Measurements from ENCODE around the gene KIF12.
A peak's percentile ranks its signal among the peaks of the same experiment; 100 is the strongest.
"Not testable (repeated sequence)": the region's sequence is repeated elsewhere in the genome, so short reads cannot be mapped to it uniquely, and the experiment has no call there.

KIF12 gene

DNA sequence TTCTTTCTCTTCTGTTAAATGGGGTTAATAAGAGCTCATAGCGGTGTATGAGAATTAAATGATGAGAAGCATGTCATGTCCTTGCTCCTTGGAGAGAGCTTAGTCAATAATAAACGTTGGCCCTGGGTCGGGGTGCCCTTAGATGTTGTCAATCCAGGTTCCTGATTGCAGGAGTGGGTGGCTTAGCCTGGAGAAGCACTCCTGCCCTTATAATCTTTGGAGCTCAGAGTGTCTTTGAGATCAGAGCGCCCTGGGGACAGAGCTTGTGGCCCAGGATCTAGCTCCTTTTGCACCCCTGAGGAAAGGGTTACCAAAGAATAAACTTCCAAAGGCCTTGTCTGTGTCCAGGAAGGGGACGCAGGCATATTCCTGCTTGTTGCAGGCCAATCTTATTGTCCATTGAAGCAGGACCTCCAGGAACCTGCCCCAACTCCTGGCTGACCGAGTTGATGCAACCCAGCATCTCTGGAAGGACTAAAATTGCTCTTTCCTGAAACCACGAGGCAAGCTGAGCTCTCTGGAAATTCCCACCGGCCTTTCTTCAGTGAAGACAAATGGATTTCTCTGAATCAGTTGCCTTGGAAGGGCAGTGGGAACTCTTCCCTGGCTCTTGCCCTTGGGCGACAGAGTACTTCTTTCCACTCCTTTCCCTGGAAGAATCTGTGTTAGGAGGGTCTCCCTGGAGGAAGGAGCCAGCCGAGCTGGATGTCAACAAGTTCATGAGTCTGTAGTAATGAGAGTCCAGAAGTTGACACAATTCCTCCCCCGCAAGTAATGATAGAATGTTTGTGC, 14.6 kb downstream of the KIF12 start:
- no peak for DNase-seq (ENCODE audit: low spot score)

DNA sequence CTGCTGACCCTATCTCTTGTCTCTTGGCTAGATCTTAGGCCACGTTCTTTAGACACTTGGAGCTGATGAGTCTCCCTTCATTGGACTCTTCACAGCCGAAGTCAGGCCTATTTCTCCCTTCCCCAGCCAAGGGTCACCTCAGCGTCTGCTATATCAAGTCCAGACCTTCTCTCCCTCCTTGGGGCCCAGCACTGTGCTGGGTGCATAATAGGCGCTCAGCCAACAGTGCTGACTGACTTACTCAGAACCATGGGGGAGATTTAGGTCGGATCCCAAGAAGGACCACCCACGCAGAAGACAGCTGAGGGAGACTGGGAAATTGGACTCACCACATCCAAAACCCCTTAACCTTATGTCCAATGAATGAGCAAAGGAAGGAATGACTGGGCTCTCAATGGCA, 15.4 kb downstream of the KIF12 start:
- no peak for DNase-seq (ENCODE audit: low spot score)

DNA sequence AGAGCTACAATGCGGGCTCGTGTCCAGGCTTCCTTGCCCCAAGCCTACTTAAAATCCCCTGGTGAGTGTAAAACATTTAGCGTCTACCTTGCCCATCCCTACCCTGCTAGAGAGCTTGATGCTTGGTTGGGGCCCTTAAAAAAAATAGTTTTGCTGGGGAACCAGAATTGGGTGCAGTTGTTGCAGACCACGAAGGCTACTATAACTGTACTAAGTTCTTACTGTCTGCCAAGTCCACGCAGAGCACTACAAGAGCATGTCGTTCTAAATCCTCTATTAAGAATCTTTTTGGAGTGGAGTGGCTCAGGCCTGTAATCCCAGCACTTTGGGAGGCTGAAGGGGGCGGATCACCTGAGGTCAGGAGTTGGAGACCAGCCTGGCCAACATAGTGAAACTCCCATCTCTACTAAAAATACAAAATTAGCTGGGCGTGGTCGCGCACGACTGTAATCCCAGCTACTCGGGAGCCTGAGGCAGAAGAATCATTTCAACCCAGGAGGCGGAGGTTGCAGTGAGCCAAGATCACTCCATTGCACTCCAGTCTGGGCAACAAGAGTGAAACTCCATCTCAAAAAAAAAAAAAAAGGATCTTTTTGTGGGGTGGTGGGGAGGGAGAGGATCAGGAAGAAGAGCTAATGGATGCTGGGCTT, 16.2 kb downstream of the KIF12 start:
- not testable (repeated sequence) for DNase-seq (ENCODE audit: low spot score)

DNA sequence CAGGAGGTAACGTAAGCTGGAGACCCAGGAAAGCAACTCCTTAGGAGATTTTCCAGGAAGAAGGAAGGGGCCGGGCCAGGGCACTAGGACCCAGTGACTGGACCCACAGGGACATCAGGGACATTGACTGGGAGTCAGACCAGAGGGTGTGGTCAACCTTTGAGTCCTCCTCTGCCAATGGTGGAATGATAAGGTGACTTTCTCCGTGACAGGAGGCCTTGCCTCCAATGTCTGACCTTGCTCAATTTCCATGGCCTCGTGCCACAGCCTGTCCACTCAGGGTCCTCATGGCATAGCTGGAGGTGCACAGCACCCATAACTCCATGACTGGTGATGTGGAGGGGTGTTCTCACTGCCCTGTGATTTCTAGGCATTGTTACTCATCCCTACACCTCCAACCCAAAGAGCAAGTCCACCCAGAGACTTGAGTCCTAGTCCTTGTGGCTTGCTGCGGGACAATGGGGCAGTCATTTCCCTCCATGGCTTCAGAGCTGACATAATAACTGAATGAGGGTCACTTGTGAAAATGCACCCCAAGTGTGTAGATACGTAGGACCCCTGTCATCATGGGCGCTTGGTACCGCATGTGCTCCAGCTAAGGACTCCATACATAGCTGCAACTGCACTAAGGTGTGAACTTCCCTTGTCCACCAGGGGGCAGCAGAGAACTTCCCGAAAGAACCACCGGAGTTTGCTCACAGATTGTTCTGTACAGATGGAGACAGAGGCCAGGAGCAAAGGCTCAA, 16.9 kb downstream of the KIF12 start:
- peak; percentile 92 for DNase-seq (ENCODE audit: low spot score)

DNA sequence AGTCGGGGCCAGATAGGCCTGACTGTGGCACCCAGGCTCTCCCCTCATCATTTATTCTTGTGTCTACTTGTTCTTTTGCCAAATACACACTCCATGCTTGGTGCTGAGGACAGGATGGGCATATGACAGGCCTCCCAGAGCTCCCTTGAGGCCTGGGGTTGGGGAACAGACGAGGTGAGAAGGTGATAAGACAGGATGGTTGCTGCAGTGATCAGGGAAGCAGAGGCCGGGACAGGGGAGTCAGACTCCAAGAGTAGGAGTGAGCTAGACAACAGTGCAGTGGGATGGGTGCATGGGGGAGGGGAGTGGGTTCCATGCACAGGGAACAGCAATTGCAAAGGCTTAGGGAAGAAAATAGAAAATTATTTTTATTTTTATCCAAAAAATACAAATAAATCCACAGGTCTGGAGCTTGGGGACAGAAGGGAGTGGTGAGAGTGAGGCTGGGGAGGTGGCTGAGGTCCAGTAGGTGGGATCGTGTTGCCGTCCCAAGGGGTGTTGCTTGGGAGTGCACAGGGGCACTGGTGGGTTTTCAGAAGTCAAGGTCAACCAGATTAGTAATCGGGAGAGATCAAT, 17.6 kb downstream of the KIF12 start:
- DNase-seq (ENCODE audit: low spot score): no peak

DNA sequence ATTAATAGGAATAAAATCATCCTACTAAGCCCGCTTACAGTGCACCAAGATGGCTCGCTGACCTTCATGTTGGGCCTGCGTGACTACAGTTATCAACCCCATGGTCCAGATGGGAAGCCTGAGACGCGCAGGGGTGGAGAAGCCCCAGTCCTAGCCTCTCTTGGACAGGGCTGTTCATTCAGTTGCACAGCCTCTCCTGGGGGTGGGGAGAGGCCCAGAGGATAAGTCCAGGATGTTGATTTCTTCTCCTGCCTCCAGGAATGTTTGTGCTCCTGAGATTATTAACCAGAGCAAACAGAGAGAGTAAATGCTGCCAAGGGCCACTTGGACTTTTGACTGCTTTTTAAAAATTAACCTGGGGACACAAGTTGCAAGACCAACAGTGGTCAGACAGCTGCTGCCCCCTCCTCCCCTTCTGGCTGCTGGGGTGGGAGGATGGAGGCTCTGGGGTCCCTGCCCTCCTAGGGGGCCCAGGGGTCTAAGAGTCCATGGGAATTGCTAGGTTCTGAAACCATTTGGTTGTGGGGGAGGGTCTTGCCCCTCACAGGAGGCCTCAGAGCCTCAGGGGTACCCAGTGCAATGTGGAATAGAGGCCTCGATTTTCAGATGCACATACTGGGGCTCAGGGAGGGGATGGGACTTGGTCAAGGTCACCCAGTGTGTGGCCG, 18.2 kb downstream of the KIF12 start:
- no peak for DNase-seq (ENCODE audit: low spot score)

DNA sequence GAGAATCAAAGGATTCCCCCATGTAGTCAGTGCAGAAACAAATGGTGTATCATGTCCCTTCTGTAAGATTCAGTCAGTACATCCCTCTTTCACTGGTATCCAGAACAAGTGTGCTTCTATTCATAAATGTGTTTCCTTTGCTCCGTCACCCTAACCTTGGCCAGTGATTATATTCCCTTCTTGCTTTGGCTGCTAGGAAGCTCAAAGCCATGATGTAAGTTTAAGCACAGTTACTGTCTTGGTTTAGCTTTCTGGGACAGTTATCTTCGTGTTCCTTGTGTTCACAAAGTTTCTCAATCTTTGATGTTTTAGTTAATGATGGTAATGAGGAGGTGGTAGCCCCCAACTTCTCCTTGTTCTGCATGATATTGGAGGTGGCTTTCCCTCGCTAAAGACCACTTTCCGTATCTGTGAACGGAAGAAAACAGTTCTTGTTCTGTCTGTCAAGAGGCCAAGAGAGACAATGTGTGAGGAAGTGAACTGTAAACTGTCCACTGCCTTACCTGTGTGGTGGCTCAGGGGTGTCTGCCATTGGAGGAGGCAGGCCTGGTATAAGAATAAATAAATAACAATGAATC, 18.8 kb downstream of the KIF12 start:
- DNase-seq (ENCODE audit: low spot score): no peak

DNA sequence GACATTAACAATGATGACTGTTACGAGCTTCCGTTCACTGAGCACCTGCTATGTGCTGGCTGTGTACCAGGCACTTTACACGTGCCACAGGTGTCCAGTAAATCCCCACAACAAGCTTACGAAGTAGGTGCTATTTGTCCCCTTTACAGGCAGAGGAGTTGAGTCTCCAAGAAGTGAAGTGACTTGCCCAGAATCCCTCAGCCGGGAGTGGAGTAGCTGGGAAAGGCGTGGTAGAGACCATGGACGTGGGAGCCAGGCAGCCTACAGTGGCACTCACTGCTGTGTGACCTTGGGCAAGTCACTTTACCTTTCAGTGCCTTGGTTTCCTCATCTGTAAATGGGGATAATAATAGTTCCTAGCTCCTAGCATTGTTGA, 20.3 kb downstream of the KIF12 start:
- no peak for DNase-seq (ENCODE audit: low spot score)

DNA sequence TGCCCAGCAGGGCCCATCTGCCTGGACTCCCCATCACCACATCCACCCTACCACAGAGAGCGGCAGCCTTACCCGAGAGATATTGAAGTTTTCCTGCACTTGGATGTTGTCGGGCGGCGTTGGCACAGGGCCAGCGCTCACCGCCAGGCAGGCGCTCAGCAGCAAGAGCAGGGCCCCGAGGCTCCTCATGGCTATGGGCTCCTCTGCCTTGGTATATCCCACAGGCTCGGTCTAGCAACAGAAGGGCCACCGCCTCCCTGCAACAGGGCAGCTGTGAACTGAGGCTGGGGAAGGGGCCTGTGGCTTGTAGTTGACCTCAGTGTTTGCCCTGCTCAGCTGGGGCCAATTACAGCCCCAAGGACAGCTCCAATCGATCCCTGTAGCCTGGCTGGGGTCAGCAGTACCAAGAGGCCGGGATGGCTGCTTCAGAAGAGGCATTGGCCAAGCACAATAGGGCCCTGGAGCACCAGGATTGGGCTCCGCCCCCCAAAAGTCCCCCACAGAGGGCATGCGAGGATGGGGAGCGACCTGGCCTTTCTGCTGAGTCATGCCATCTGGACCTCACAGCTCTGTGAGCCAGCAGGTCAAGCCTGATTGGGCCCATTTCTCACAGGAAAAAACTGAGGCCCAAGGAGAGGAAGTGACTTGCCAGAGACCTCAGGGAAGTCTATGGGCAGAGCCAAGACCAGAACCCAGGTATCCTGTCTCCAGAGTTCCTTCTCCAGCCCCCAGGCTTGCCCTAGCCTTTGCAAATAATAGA, 20.9 kb downstream of the KIF12 start, which contains the start of gene AMBP:
Gene AMBP (minus strand): TSS at position 280 of the 760 bp plus-strand sequence. CDS start 91 bp downstream, at position 189.
- no peak for DNase-seq (ENCODE audit: low spot score)

DNA sequence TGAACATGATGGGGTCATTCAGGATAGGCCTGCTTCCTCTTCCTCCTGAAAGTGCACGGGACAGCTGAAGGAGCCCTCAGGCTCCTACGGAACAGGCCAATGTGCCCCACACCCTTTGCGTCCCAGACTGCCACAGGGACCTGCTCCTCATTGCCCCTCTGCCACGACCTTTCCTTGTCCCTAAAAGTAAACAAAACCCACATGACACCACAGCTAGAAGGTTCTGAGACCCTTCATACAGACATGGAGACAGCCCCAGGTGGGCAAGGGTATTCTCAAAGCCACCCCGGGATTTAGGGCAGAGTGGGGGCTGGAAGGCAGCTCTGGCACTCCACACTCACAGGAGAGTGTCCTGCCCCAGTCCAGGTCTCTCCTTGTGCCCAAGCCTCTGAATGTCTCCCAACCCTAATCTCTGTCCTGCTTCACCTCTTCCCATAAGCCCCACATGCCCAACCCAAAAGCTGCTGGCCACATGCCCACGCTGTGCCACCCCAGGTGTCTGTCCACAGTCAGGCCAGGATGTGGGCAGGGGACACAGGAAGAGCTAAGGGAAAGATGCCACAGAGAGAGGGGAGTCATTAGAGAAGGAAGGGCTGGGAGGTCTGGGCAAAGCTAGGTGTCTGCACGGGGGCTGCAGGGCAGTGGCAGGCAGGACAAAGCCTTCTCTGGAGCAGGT, 21.8 kb downstream of the KIF12 start:
- no peak for DNase-seq (ENCODE audit: low spot score)

DNA sequence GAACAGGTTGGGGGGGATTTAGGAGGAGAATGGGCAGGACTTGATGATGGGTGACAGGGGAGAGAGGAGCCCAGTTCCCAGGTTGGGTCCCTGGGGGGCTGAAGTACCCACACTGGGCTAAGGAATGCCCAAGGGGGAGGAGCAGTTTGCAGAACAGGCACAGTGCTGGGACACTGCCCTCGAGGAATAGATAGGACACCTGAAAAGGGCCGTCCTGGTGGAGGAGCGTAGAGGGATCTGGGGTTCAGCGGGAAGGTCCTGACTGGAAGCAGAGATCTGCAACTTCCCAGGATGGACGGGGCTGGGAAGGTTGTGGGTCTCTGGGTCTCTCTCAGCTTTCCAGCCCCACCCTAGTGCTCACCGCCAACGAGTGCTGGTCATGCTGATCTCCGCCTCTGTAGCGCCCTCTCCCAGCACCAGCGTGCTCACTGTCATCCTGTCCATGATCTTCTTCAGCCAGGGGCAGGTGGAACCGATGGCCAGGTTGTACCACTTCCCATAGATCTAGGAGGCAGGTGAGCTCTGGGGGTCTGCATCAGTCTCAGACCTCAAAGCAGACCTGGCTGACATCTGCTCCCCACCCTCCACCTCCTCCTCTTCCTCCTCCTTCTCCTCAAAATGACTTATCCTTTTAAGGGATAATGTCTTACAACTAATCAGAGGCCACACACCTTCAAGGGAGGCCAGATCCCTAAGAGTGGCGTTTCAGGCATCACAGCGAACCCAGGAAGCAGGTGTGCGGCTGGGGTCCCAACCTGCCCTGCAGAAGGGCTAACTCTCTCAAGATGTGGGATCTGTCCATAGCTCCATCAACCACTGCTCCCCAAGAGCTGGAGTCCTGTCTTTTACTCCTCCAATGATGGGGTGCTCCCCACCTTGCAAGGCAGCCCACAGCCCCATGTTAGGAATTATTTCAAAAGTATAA, 22.6 kb downstream of the KIF12 start:
- no peak for DNase-seq (ENCODE audit: low spot score)

DNA sequence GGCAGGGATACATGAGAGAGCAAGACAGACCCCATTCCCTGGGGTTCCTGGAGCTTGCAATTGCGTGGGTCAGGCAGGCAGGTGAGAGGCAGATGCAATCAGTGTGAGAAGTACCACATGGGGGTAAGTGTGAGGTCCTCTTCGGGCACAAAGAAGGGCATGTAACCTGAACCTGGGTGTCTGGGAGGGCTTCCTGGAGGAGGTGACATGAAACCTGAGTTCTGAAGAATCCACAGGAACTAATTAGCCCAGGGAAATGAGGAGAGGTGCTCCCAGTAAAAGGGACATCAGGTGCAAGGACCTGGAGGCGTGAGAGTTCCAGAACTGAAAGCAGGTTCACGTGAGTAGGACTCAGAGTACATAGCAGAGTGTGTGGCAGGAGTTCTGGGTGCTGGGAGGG, 23.5 kb downstream of the KIF12 start:
- DNase-seq (ENCODE audit: low spot score): no peak

DNA sequence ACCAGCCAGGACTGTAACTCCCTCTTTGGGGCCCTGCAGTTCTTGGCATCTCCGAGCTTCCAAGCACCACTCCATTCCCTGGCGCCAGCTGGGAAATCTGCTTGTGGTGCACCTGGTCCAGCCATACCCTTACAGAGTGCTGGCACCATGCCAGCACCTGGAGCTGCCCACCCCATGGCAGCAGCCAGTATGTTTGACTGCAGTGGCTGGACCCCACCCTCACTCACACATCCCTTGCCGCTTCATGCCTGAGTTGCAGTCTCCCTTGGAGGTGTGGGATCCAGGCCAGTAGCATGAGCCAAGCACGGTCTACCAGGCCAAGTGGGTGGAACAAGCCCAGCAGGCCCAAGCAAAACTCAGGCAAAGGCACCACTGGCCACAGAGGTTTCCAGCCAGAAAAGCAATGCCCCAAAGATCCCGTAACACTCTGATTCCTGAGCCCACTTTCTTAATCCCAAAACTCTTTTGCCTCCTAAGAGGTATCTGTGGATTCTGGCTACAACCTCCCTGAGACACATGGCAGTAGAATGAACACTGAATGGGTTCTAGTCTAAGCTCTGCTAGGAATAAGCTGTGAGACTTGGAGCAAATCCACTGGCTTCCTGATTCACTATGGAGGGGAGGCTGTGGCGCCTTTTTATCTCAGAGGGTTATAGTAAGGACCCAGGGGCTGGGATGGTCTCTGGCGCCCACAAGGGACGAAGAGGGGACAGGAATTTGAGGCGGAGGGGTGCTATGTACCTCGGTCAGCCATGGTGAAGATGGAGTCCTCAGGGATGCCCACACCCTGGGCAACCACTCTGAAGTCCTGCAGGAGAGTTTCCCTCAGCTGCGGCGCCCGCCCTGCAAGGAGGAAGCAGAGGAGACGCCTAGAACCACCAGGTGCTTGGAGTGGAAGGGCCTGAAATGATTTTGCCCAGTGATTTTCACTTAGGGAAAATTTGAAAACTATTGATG, 26.6 kb downstream of the KIF12 start:
- peak; percentile 7 for DNase-seq (ENCODE audit: low spot score)

DNA sequence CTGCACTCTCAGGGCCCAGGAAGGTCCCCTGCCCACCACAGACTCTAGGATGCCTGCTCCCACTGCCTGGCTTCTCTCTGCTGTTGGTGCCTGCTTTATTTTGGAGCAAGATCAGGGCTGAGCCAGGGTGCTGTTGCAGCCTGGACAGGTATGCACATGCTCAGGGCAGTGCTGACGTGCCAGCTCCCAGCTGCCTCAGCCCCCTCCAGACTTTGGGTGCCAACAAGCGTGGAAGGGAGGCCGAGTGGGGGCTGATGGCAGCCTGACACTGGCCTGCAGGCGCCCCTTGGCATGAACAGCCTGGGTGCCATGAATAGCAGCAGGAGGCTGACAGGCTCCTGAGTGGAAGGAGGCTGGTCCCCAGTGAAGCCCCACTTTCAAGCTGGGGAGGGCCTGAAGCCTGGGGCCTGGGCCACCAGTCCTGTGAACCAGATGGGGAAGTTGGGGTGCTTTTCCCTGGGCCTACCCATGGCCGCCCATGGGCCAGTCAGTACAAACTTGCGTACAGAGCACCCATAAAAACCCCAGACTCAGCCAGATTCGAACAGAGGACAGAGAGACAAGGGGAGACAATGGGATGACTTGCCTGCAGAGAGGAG, 27.8 kb downstream of the KIF12 start:
- no peak for DNase-seq (ENCODE audit: low spot score)

DNA sequence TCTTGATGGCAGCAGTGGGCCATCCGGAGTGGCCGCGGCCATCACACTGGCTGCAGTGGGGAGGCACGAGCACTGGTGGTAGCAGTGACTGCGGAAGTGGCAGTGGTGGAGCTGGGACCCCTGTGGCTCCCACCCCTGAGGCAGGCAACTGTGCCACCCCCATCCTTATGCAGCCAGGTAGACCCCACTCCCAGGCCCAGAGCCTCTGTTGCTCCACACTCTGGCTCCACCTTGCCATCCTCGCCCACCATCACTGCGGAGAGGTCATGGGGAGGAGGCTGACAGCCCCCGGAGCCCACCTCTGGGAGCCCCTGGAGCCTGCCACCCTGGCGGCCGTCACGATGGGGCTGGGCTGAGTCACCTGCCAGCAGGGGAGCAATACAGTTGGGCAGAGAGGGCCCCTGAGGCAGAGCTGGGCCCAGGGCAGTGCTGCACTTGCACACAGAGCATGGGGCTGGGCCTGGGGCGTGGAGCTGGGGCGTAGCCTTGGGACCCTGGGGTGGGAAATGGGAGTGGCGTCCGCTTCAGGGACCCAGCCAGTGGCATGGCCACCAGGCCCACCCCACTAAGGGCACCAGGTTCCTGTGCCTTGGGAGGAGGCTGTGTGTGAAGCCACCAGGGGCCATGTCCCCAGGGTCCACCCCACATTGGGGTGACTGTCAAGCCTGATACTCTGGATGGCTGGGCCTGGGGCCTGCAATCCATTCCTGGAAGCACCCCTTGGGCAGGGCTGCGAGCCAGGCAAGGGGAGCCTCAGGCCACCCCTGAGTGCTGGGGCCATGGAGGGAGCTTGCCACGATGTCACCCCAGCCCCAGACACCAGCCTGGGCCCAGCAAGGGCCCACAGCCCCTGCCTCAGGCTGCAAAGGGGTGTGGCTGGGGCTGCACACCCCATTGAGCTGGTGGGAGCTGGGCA, 28.6 kb downstream of the KIF12 start:
- DNase-seq (ENCODE audit: low spot score): no peak

DNA sequence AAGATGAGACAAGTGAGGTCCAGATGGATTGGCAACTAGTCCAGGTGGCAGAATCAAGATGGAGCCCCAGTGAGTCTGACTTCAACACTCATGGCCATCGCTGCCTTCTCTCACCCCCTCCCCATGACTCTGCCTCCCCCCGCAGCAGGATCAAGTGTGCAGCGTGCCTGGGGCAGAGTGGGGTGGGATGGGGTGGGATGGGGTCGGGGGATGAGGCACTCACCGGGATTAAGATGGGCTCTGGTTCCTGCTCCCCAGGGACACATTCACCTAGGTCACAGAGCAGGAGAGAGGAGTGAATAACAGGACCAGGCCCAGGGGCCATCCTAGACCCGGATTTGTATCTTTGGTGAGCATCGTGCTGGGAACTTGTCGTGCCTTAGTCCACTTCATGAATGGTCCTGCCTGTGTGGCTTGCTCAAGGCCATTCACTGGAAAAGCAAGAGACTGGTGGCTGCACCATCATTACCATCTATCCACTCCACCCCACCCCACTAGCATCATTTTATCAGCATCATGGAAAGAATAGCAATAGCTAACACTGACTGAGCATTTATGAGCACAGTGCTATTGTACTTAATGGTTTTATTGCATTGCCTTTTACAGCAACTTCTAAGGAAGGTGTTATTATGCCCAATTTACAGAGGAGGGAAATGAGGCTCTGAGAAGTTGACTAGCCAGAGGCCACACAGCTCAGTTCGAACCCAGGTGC, 29.5 kb downstream of the KIF12 start:
- no peak for DNase-seq (ENCODE audit: low spot score)

All from pons (tissue), 1 donor.